WTC11 (cell line): ENCODE data around the gene C7.

Experiments used
- FOXJ3 ChIP-seq: sonication (generic); formaldehyde crosslinking; IDR thresholded peaks from 2 replicates; pipeline ENCODE4 v1.9.0; 2021; ENCODE audit warnings: missing genetic modification reagents, mild to moderate bottlenecking, borderline replicate concordance
- IRF2 ChIP-seq: sonication (generic); formaldehyde crosslinking; IDR thresholded peaks from 2 replicates; pipeline ENCODE4 v1.8.0; 2022; ENCODE audit warnings: low read depth, missing genetic modification reagents, borderline replicate concordance
- TF ChIP-seq, protein P1 (sequence below): fragments of 250-450 bp; sonication (Bioruptor Pico); conservative IDR thresholded peaks from 2 replicates; pipeline ENCODE4 v1.9.0; 2021; ENCODE audit warnings: mild to moderate bottlenecking

DNA sequence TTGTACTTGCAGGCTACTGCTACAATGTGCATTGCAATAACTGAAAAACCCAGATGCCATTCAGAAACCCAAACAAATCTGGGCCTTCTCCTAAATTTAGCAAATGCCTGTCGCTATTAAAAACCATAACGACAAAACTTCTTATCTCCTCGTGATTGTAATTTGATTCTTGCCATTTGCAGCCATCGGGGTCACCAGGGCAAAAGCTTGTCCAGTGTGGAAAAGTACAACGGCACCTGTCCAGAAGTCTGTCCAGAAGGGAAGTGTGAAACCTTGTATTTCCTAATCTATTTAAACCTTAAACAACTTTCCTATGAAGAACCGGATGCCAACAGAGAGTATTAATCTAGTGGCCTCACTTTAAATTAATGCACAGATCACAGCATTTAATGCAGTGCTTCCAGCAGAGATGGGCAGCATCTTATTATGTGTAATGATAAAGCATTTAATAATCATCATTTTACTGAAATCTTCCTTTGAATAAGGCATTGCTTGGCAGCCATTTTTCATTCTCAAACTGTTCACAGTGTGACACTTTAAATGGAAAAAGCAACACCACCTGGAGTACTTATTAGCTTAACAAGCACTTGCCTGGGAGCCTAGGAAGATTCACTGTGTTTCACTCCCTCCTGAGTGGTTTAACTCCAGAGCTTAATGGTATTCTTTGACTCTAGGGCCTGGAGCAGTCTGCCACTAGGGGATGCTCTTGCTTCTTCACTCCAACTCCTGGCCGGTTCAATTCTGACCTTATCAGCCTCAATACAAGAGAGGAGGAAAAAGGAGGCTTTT, 4.9 kb upstream of the C7 start:
- TF ChIP-seq FOXJ3 (CRISPR knock-in tag) = no peak
- TF ChIP-seq, protein P1, sequence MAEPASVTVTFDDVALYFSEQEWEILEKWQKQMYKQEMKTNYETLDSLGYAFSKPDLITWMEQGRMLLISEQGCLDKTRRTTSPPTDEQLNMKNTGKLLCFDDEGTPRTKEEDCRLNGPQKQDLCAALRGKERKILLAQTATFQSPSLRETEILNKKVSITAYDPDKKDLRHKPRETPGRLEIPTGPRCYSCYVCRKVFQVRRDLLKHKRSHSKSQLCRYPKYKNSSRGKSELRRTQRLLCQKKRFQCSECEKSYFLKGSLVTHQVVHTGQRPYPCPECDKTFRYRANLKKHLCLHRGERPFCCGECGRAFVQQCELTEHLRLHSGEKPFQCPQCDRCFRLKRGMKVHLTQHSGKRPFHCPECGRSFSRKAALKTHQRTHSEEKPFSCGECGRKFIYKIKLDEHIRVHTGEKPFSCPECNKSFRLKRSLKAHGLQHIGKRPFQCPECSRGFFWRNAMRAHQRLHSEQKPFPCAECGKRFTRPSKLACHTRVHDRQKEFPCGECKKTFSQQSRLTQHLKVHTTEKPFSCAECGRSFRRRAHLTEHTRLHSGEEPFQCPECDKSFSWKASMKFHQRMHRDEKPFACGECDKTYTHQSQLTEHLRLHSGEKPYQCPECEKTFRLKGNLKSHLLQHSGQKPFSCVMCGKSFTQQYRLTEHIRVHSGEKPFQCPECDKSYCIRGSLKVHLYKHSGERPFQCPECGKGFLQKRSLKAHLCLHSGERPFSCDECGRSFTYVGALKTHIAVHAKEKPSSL (CRISPR knock-in tag) = no peak
- TF ChIP-seq IRF2 (CRISPR knock-in tag) = no peak
